Mesenchymal stem cell (in vitro differentiated cells and primary cell): ENCODE results near the gene MSS51.

Experiments used
- DNase-seq: peaks from one replicate; pipeline ENCODE4 v3.0.0-alpha.2; 2013
- H2AFZ ChIP-seq: one replicate; pipeline ENCODE4 v1.6.1; 2013; ENCODE audit warnings: low read depth, mild to moderate bottlenecking, control low read depth, inconsistent platforms, low read length, moderate library complexity
- H2AK5ac ChIP-seq: 2 replicates; pipeline ENCODE4 v1.6.1; 2013; ENCODE audit warnings: low read length, moderate library complexity, mild to moderate bottlenecking, inconsistent platforms; ENCODE audit not compliant: severe bottlenecking
- H2BK120ac ChIP-seq: one replicate; pipeline ENCODE4 v1.6.1; 2013; ENCODE audit warnings: low read depth, mild to moderate bottlenecking, inconsistent platforms, low read length, moderate library complexity
- H2BK12ac ChIP-seq, 2 experiments: one replicate each; pipeline ENCODE4 v1.6.1; 2013; ENCODE audit warnings: inconsistent platforms in 2 of 2, low read length in 2 of 2, mild to moderate bottlenecking in 2 of 2, moderate library complexity in 2 of 2, control low read depth in 1 of 2
- H2BK15ac ChIP-seq: one replicate; pipeline ENCODE4 v1.6.1; 2013; ENCODE audit warnings: mild to moderate bottlenecking, low read depth, inconsistent platforms; ENCODE audit not compliant: poor library complexity, severe bottlenecking
- H2BK5ac ChIP-seq: 2 replicates; pipeline ENCODE4 v1.6.1; 2013; ENCODE audit warnings: low read depth, mild to moderate bottlenecking, low read length, control low read depth, inconsistent platforms; ENCODE audit not compliant: poor library complexity, severe bottlenecking
- H3K14ac ChIP-seq, 2 experiments: one replicate each; pipeline ENCODE4 v1.6.1; 2013; ENCODE audit warnings: inconsistent platforms in 2 of 2, low read length in 2 of 2, control low read depth in 1 of 2, mild to moderate bottlenecking in 1 of 2, moderate library complexity in 1 of 2
- H3K18ac ChIP-seq, 2 experiments: one replicate each; pipeline ENCODE4 v1.6.1; 2013; ENCODE audit warnings: inconsistent platforms in 2 of 2, low read length in 2 of 2, control low read depth in 1 of 2, low read depth in 1 of 2, mild to moderate bottlenecking in 1 of 2
- H3K23ac ChIP-seq, 2 experiments: one replicate each; pipeline ENCODE4 v1.6.1; 2013; ENCODE audit warnings: inconsistent platforms in 2 of 2, low read length in 2 of 2, mild to moderate bottlenecking in 2 of 2, moderate library complexity in 2 of 2, control low read depth in 1 of 2
- H3K27ac ChIP-seq: 2 replicates; pipeline ENCODE4 v1.5.1; 2013; ENCODE audit warnings: mild to moderate bottlenecking, moderate library complexity, low read length, control low read depth, inconsistent platforms; ENCODE audit not compliant: poor library complexity, severe bottlenecking
- H3K27me3 ChIP-seq, 2 experiments: 2 replicates each; pipeline versions ENCODE4 v1.6.1 to v1.7.0; 2013; ENCODE audit warnings: low read length in 2 of 2, mild to moderate bottlenecking in 2 of 2, moderate library complexity in 2 of 2, control low read depth in 1 of 2, inconsistent platforms in 1 of 2; ENCODE audit not compliant: control insufficient read depth in 1 of 2, insufficient read depth in 1 of 2
- H3K36me3 ChIP-seq, 2 experiments: 2 replicates each; pipeline versions ENCODE4 v1.6.1 to v1.7.0; 2013; ENCODE audit warnings: low read length in 2 of 2, control low read depth in 1 of 2, inconsistent platforms in 1 of 2, low read depth in 1 of 2, mild to moderate bottlenecking in 1 of 2; ENCODE audit not compliant: insufficient read depth in 2 of 2, control insufficient read depth in 1 of 2
- H3K4ac ChIP-seq, 2 experiments: one replicate each; pipeline ENCODE4 v1.6.1; 2013; ENCODE audit warnings: inconsistent platforms in 2 of 2, low read length in 2 of 2, mild to moderate bottlenecking in 2 of 2, moderate library complexity in 2 of 2, control low read depth in 1 of 2, low read depth in 1 of 2
- H3K4me1 ChIP-seq: 2 replicates; pipeline ENCODE4 v1.6.1; 2013; ENCODE audit warnings: low read depth, low read length, control low read depth; ENCODE audit not compliant: control insufficient read depth, insufficient read depth
- H3K4me2 ChIP-seq: 2 replicates; pipeline ENCODE4 v1.6.1; 2013; ENCODE audit warnings: low read length, mild to moderate bottlenecking, inconsistent platforms; ENCODE audit not compliant: poor library complexity, severe bottlenecking
- H3K4me3 ChIP-seq, 2 experiments: 2 replicates each; pipeline versions ENCODE4 v1.5.1 to v1.7.0; 2013; ENCODE audit warnings: low read length in 2 of 2, mild to moderate bottlenecking in 2 of 2, control low read depth in 1 of 2, low read depth in 1 of 2; ENCODE audit not compliant: insufficient read depth in 1 of 2
- H3K79me1 ChIP-seq: replicated peaks from 2 replicates; pipeline ENCODE4 v1.6.1; 2013; ENCODE audit warnings: mild to moderate bottlenecking, control low read depth, low read length, inconsistent platforms; ENCODE audit not compliant: poor library complexity, severe bottlenecking
- H3K9ac ChIP-seq: 2 replicates; pipeline ENCODE4 v1.7.0; 2013; ENCODE audit warnings: mild to moderate bottlenecking, low read length, moderate library complexity
- H3K9me3 ChIP-seq: 2 replicates; pipeline ENCODE4 v1.7.0; 2013; ENCODE audit warnings: mild to moderate bottlenecking, low read length; ENCODE audit not compliant: control insufficient read depth
- H4K8ac ChIP-seq: one replicate; pipeline ENCODE4 v1.6.1; 2013; ENCODE audit warnings: inconsistent platforms, mild to moderate bottlenecking, low read length, moderate library complexity
- H4K91ac ChIP-seq: one replicate; pipeline ENCODE4 v1.6.1; 2013; ENCODE audit warnings: mild to moderate bottlenecking, low read length, inconsistent platforms
- WGBS: methylation state at CpG from one replicate; pipeline ENCODE4 v1.1.7; 2013; ENCODE audit warnings: mixed read lengths; 5-methylcytosine and 5-hydroxymethylcytosine counted together

The MSS51 gene

DNA sequence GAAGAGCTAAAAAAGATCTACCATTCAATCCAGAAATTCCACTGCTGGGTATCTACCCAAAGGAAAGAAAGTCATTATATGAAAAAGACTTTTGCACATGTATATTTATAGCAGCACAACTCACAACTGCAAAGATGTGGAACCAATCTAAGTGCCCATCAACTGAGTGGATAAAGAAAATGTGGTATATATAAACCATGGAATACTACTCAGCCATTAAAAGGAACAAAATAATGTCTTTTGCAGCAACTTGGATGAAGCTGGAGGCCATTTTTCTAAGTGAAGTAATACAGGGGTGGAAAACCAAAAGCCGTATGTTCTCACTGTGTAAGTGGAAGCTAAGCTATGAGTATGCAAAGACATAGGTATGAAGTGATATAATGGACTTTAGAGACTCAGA, 22.5 kb downstream of the MSS51 start:
- Histone ChIP-seq H2AFZ (no peak overlapping the region), H2BK15ac (no peak overlapping the region), H2BK5ac (no peak overlapping the region), H3K4me3 (peak overlapping the region in 1 of 2 experiments; percentile 91), H3K9ac (no peak overlapping the region), H3K18ac (no peak overlapping the region), H3K4me1 (peaks cover 10% of the 10 kb centered on the region), H2AK5ac (no peak overlapping the region), H3K23ac (no peak overlapping the region), H3K4me2 (no peak overlapping the region), H3K27ac (no peak overlapping the region), H4K8ac (no peak overlapping the region), H3K36me3 (peaks cover 0 to 25% of the 10 kb centered on the region in 2 experiments), H3K14ac (no peak overlapping the region), H3K27me3 (no peaks in the 10 kb centered on the region), H4K91ac (no peak overlapping the region), H3K79me1 (no peaks in the 10 kb centered on the region), H2BK120ac (no peak overlapping the region), H3K9me3 (no peaks in the 10 kb centered on the region), H3K4ac (no peak overlapping the region), H2BK12ac (no peak overlapping the region)
- 100% methylated on average over 1 of the region's 1 CpG for WGBS
- DNase-seq: no peak

DNA sequence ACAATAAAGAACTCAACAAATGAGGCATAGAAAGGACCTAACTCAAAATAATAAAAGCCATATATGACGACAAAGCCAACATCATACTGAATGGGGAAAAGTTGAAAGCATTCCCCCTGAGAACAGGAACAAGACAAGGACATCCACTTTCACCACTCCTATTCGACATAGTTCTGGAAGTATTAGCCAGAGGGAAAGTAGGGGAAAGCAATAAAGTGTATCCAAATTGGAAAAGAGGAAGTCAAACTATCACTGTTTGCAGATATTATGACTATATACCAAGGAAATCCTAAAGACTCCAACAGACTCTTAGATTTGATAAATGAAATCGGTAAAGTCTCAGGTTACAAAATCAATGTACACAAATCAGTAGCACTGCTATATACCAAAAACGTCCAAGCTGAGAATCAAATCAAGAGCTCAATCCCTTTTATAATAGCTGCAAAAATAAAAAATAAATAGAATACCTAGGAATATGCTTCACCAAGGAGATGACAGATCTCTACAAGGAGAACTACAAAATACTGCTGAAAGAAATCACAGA, 24.3 kb downstream of the MSS51 start:
- no peaks in the 10 kb centered on the region for H3K79me1 ChIP-seq
- H3K4me1 ChIP-seq: peaks cover 10% of the 10 kb centered on the region
- no peak overlapping the region for H2BK5ac ChIP-seq
- no peak overlapping the region for H2BK15ac ChIP-seq
- peaks cover 0 to 30% of the 10 kb centered on the region in 2 experiments for H3K36me3 ChIP-seq
- H3K4ac ChIP-seq: no peak overlapping the region
- no peak overlapping the region for H2BK12ac ChIP-seq
- H3K4me2 ChIP-seq: no peak overlapping the region
- no peak overlapping the region for H4K91ac ChIP-seq
- H3K27ac ChIP-seq: no peak overlapping the region
- H3K18ac ChIP-seq: no peak overlapping the region
- no peak overlapping the region for H3K23ac ChIP-seq
- H3K9me3 ChIP-seq: no peaks in the 10 kb centered on the region
- no peak overlapping the region for H3K9ac ChIP-seq
- 100% methylated on average over 2 of the region's 4 CpGs for WGBS
- no peak overlapping the region for H3K4me3 ChIP-seq
- H3K27me3 ChIP-seq: no peaks in the 10 kb centered on the region
- no peak for DNase-seq
- no peak overlapping the region for H4K8ac ChIP-seq
- H2AK5ac ChIP-seq: no peak overlapping the region
- no peak overlapping the region for H2BK120ac ChIP-seq
- H3K14ac ChIP-seq: no peak overlapping the region
- H2AFZ ChIP-seq: no peak overlapping the region

DNA sequence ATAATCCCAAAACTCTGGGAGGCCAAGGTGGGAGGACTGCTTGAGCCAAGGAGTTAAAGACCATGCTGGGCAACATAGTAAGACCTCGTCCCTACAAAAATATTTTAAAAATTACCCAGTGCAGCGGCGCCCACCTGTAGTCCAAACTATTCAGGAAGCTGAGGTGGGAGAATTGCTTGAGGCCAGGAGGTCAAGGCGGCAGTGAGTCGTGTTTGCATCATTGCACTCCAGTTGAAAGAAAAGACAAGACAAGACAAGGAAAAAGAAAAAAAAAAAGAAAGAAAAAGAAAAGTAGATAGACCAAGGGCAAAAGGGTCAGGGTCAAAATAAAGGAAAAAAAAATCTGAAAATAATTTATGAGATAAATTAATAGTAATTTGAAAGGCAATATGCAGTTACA, 25.3 kb downstream of the MSS51 start:
- no peak overlapping the region for H3K9ac ChIP-seq
- H3K36me3 ChIP-seq: peaks cover 0 to 35% of the 10 kb centered on the region in 2 experiments
- no peak overlapping the region for H3K4me3 ChIP-seq
- no peaks in the 10 kb centered on the region for H3K9me3 ChIP-seq
- no peak overlapping the region for H3K4ac ChIP-seq
- H2AFZ ChIP-seq: no peak overlapping the region
- H3K4me1 ChIP-seq: peaks cover 10% of the 10 kb centered on the region
- no peak overlapping the region for H2AK5ac ChIP-seq
- no peak overlapping the region for H2BK5ac ChIP-seq
- WGBS: 87% methylated on average over 4 of the region's 5 CpGs
- no peak for DNase-seq
- H3K23ac ChIP-seq: no peak overlapping the region
- no peak overlapping the region for H2BK120ac ChIP-seq
- H4K8ac ChIP-seq: no peak overlapping the region
- H2BK12ac ChIP-seq: no peak overlapping the region
- H3K18ac ChIP-seq: no peak overlapping the region
- H3K79me1 ChIP-seq: peaks cover 2% of the 10 kb centered on the region
- H2BK15ac ChIP-seq: no peak overlapping the region
- H3K14ac ChIP-seq: no peak overlapping the region
- H3K27ac ChIP-seq: no peak overlapping the region
- H3K27me3 ChIP-seq: no peaks in the 10 kb centered on the region
- H3K4me2 ChIP-seq: no peak overlapping the region
- H4K91ac ChIP-seq: no peak overlapping the region

DNA sequence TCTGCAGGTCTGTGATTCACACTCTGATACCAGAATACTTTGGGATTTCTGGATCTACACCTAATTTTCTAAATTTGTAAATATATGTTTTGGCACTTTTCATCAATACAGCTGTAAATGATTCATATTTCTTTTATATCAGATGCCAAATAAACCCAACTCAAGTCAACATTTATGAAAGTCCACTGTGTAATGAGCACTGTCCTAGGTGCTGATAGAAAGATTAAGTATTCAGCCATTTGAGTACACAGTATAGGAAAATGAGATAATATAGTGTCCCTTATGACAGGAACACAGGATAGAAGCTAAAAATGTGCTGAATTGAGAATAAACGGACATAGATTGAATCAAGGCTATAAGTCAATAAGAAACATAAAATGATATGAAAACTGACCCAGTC, 25.9 kb downstream of the MSS51 start:
- H4K91ac ChIP-seq: no peak overlapping the region
- no peak overlapping the region for H2AK5ac ChIP-seq
- no peak overlapping the region for H4K8ac ChIP-seq
- H2AFZ ChIP-seq: no peak overlapping the region
- no peak overlapping the region for H3K4ac ChIP-seq
- H3K79me1 ChIP-seq: peaks cover 2% of the 10 kb centered on the region
- no peaks in the 10 kb centered on the region for H3K27me3 ChIP-seq
- peaks cover 9% of the 10 kb centered on the region for H3K4me1 ChIP-seq
- H2BK15ac ChIP-seq: no peak overlapping the region
- no peak overlapping the region for H2BK5ac ChIP-seq
- H3K27ac ChIP-seq: no peak overlapping the region
- H3K14ac ChIP-seq: no peak overlapping the region
- WGBS: no CpG with 5 or more reads among the region's 1 CpG
- H3K9ac ChIP-seq: no peak overlapping the region
- H3K36me3 ChIP-seq: peaks cover 0 to 35% of the 10 kb centered on the region in 2 experiments
- H3K18ac ChIP-seq: no peak overlapping the region
- no peak overlapping the region for H3K4me2 ChIP-seq
- DNase-seq: no peak
- no peaks in the 10 kb centered on the region for H3K9me3 ChIP-seq
- H3K4me3 ChIP-seq: no peak overlapping the region
- no peak overlapping the region for H3K23ac ChIP-seq
- no peak overlapping the region for H2BK12ac ChIP-seq
- no peak overlapping the region for H2BK120ac ChIP-seq
